PFSK-1 (cell line): ENCODE measurements around the gene ROBO1.

ENCODE experiments used
- POLR2AphosphoS5 ChIP-seq: IDR thresholded peaks from 2 replicates; pipeline ENCODE4 v1.6.1; 2012; ENCODE audit warnings: low read depth, mild to moderate bottlenecking, control low read depth, low read length, moderate library complexity
- REST ChIP-seq, 2 experiments: IDR thresholded peaks; 2 replicates each; pipeline versions ENCODE4 v1.6.1 to v1.8.0; 2011 to 2012; ENCODE audit warnings: low read depth in 2 of 2, low read length in 2 of 2, control low read depth in 1 of 2, inconsistent platforms in 1 of 2, mild to moderate bottlenecking in 1 of 2, moderate library complexity in 1 of 2; ENCODE audit not compliant: insufficient read depth in 1 of 2
- TAF1 ChIP-seq: IDR thresholded peaks from 2 replicates; pipeline ENCODE4 v1.6.1; 2012; ENCODE audit warnings: low read length, control low read depth, borderline replicate concordance; ENCODE audit not compliant: insufficient read depth

GRCh38 chr3:78839693-78840092, 928.1 kb downstream of the ROBO1 start:
- no peak for TF ChIP-seq TAF1
- TF ChIP-seq POLR2AphosphoS5, result no peak
- no peak for TF ChIP-seq REST (IDR thresholded peaks at IDR 0.05; ENCODE audit: insufficient read depth in 1 of 2, low read depth in 2 of 2, low read length in 2 of 2)
